HepG2 (cell line): ENCODE data around the gene MSMB. TPM values are rescaled to one million over a fixed set of nuclear protein-coding genes. Genes with fewer than 3 reads are reported as not detected.

Source experiments
- ATAC-seq: fragments of 200-7000 bp; cut with Tn5 transposase; 3 replicates; pipeline ENCODE4 v1.9.1; 2020; ENCODE audit warnings: mild to moderate bottlenecking, moderate library complexity
- BruUV-seq: library from RNA; stranded (reverse); fragments of 400-500 nt; replicated peaks from 2 replicates; lab custom pipeline; 2021; lab: Mats Ljungman, UMichigan
- CTCF ChIA-PET: fragments of 300-600 bp; formaldehyde crosslinking; extraction: SDS; loops from one replicate; lab custom pipeline; 2021; ENCODE audit warnings: low total read pairs, inconsistent platforms, low intra/inter-chr PET ratio; lab: Yijun Ruan, JAX
- POLR2A ChIA-PET: fragments of 350-600 bp; sonication (Branson Sonifier 250); formaldehyde crosslinking; loops from one replicate; lab custom pipeline; 2020; ENCODE audit warnings: antibody characterized with exemption, inconsistent platforms; lab: Yijun Ruan, JAX
- DNase-seq: peaks from one replicate; pipeline ENCODE4 v3.0.0-alpha.2; 2015; ENCODE audit warnings: low spot score
- FAIRE-seq: peaks from 3 replicates; lab custom pipeline; 2011; peaks lifted over from hg19 to GRCh38; lab: Jason Lieb, UNC
- H2AFZ ChIP-seq: one replicate; pipeline ENCODE4 v1.6.1; 2011; ENCODE audit warnings: low read length, inconsistent platforms
- H3K27ac ChIP-seq: fragments of 300-600 bp; 3 replicates; pipeline ENCODE4 v1.8.0; 2011; ENCODE audit warnings: mixed run types, mild to moderate bottlenecking, mixed read lengths, low read length, inconsistent platforms; ENCODE audit not compliant: insufficient read depth; ENCODE audit errors: extremely low read length
- H3K27me3 ChIP-seq, 2 experiments: fragments of 200-600 bp in 1 of 2; 2 replicates in 1 of 2; 3 replicates in 1 of 2; pipeline versions ENCODE4 v1.6.0 to v1.8.0; 2011; ENCODE audit warnings: low read length in 2 of 2, mild to moderate bottlenecking in 2 of 2, moderate library complexity in 2 of 2, inconsistent platforms in 1 of 2; ENCODE audit not compliant: insufficient read depth in 2 of 2, control insufficient read depth in 1 of 2
- H3K36me3 ChIP-seq, 2 experiments: fragments of 200-600 bp in 1 of 2; replicated peaks in 1 of 2; 2 replicates in 1 of 2; 3 replicates in 1 of 2; pipeline versions ENCODE4 v1.5.1 to v1.8.0; 2011; ENCODE audit warnings: low read length in 2 of 2, inconsistent platforms in 1 of 2; ENCODE audit not compliant: insufficient read depth in 2 of 2, control insufficient read depth in 1 of 2
- H3K4me1 ChIP-seq: 2 replicates; pipeline ENCODE4 v1.5.1; 2012; ENCODE audit warnings: low read length, inconsistent platforms; ENCODE audit not compliant: insufficient read depth
- H3K4me2 ChIP-seq: 2 replicates; pipeline ENCODE4 v1.6.0; 2011; ENCODE audit warnings: low read depth, low read length, inconsistent platforms
- H3K4me3 ChIP-seq, 3 experiments: fragments of 200-600 bp in 1 of 3; sonication (generic), shearing (Covaris generic) in 1 of 3; replicated peaks in 1 of 3; 2 replicates each; pipeline ENCODE4 v1.5.1; 2011 to 2016; ENCODE audit warnings: low read length in 3 of 3, inconsistent platforms in 2 of 3, low read depth in 2 of 3, mild to moderate bottlenecking in 2 of 3, control low read depth in 1 of 3, mixed read lengths in 1 of 3; ENCODE audit not compliant: insufficient read depth in 1 of 3
- H3K79me2 ChIP-seq: one replicate; pipeline ENCODE4 v1.6.1; 2011; ENCODE audit warnings: low read length, inconsistent platforms; ENCODE audit not compliant: insufficient read depth
- H3K9ac ChIP-seq: 2 replicates; pipeline ENCODE4 v1.6.0; 2011; ENCODE audit warnings: mild to moderate bottlenecking, low read depth, low read length, inconsistent platforms; ENCODE audit not compliant: insufficient read depth
- H3K9me3 ChIP-seq: 2 replicates; pipeline ENCODE4 v1.5.1; 2012; ENCODE audit warnings: mild to moderate bottlenecking, low read length
- H4K20me1 ChIP-seq: 2 replicates; pipeline ENCODE4 v1.6.0; 2011; ENCODE audit warnings: inconsistent platforms, mild to moderate bottlenecking, low read length, moderate library complexity; ENCODE audit not compliant: insufficient read depth
- FOSL2 ChIP-seq: sonication (generic); formaldehyde crosslinking; IDR thresholded peaks from 2 replicates; pipeline ENCODE4 v1.4.0; 2020; ENCODE audit warnings: missing genetic modification reagents
- HNRNPH1 ChIP-seq: fragments of 200-400 bp; formaldehyde crosslinking; optimal IDR thresholded peaks from 2 replicates; pipeline ENCODE3; 2017; ENCODE audit warnings: mild to moderate bottlenecking, low read depth, low read length
- MAX ChIP-seq: IDR thresholded peaks from 2 replicates; pipeline ENCODE4 v1.6.1; 2012; ENCODE audit warnings: inconsistent platforms
- MBD4 ChIP-seq: IDR thresholded peaks from 2 replicates; pipeline ENCODE4 v1.6.1; 2012; ENCODE audit warnings: low read length, inconsistent platforms, borderline replicate concordance
- MXI1 ChIP-seq: IDR thresholded peaks from 3 replicates; pipeline ENCODE4 v1.6.1; 2012; ENCODE audit warnings: low read depth, low read length, inconsistent platforms, borderline replicate concordance
- POLR2A ChIP-seq, 2 experiments: IDR thresholded peaks; 2 replicates each; pipeline ENCODE4 v1.6.1; 2011; ENCODE audit warnings: low read depth in 2 of 2, low read length in 2 of 2, mild to moderate bottlenecking in 1 of 2, moderate library complexity in 1 of 2; ENCODE audit not compliant: insufficient read depth in 1 of 2
- RBM22 ChIP-seq: fragments of 200-400 bp; formaldehyde crosslinking; optimal IDR thresholded peaks from 2 replicates; pipeline ENCODE3; 2017; ENCODE audit warnings: mild to moderate bottlenecking, low read length, moderate library complexity
- UBTF ChIP-seq: sonication (generic); formaldehyde crosslinking; IDR thresholded peaks from 2 replicates; pipeline ENCODE4 v1.4.0; 2020; ENCODE audit warnings: mild to moderate bottlenecking, missing genetic modification reagents
- ZFP36L2 ChIP-seq: sonication (generic); formaldehyde crosslinking; IDR thresholded peaks from 2 replicates; pipeline ENCODE4 v1.4.0; 2020; ENCODE audit warnings: missing genetic modification reagents
- ZNF563 ChIP-seq: sonication (generic); formaldehyde crosslinking; IDR thresholded peaks from 2 replicates; pipeline ENCODE4 v1.8.0; 2022; ENCODE audit warnings: mild to moderate bottlenecking, moderate library complexity, missing genetic modification reagents
- WGBS: methylation state at CpG from one replicate; pipeline ENCODE4 v1.1.6; 2017; ENCODE audit warnings: low lambda C conversion rate; 5-methylcytosine and 5-hydroxymethylcytosine counted together
- in situ Hi-C: cut with HindIII; loops from 2 replicates; pipeline ENCODE4 v1.10.0; 2017; ENCODE audit warnings: low pct_unique_long_range_greater_than_20kb; ENCODE audit not compliant: extremely low pct_ligation_motif_present
- intact Hi-C: fragments of 100-400 bp; cut with micrococcal nuclease; formaldehyde crosslinking; loops from one replicate; pipeline ENCODE4 v1.10.0; 2022; ENCODE audit not compliant: unreplicated experiment
- polyA plus RNA-seq, 8 experiments: library from polyadenylated mRNA; depleted of rRNA in 3 of 8; stranded (reverse) in 7 of 8; unstranded in 1 of 8; fragments of >200 nt; fragmentation: Illumina TruSeq in 4 of 8; extraction: Trizol in 4 of 8; gene quantifications; 2 replicates each; pipeline versions ENCODE4 v1.2.1 to v1.2.3, GENCODE V29; 2011 to 2016; ENCODE audit warnings: low read depth in 4 of 8, missing spikeins in 1 of 8, mixed read lengths in 1 of 8; ENCODE audit not compliant: insufficient read depth in 1 of 8
- total RNA-seq, 5 experiments: library from RNA; depleted of rRNA; stranded (reverse); fragments of >200 nt; fragmentation: Illumina TruSeq; extraction: Trizol; gene quantifications; 2 replicates each; pipeline ENCODE4 v1.2.3, GENCODE V29; 2016; ENCODE audit warnings: low read depth in 1 of 5

The MSMB gene
- total and polyA plus RNA-seq, 2 of the 13 experiments (the other 11 are each of a cell fraction or from before 2014, with no cell fraction given): 0.84 TPM; not detected in 1

GRCh38 chr10:46019177-46019528 lies 26.9 kb downstream of the MSMB start:
- in situ Hi-C loops (no loop called here), intact Hi-C loops (no loop called here)
- Histone ChIP-seq H2AFZ (no peak overlapping the region), H3K36me3 (peaks cover 19 to 49% of the 10 kb centered on the region in 2 experiments), H3K79me2 (peaks cover 96% of the 10 kb centered on the region), H3K27me3 (no peaks in the 10 kb centered on the region; a peak in 1 of 5 replicates), H3K4me2 (peak overlapping the region; percentile 91), H3K9ac (peak overlapping the region; percentile 86), H4K20me1 (peaks cover 96% of the 10 kb centered on the region), H3K27ac (peak overlapping the region; percentile 86), H3K9me3 (no peaks in the 10 kb centered on the region), H3K4me3 (peak overlapping the region; percentile 17 to 92 (median 89)), H3K4me1 (peaks cover 69% of the 10 kb centered on the region)
- ChIA-PET CTCF (no interaction called here), POLR2A (interaction anchor here (1.3 to 8.7 kb wide), 4 partner anchors 10 to 20 kb away, joined by 7 to 147 read pairs (median 24); partner anchors contain the start of gene NCOA4)
- FAIRE-seq (no peak), ATAC-seq (no peak), DNase-seq (no peak)
- BruUV-seq: no TSS peak
- WGBS: 13% methylated on average over 3 of the region's 3 CpGs
- TF ChIP-seq UBTF (CRISPR knock-in tag) (0 out of 2 replicates have a peak, but pooled peaks have one; percentile 10), MAX (peak; percentile 11; the same call in 1 of the 2 replicates), ZFP36L2 (no peak), MBD4 (peak; percentile 26; the same call in 1 of the 2 replicates), RBM22 (peak; percentile 81), FOSL2 (CRISPR knock-in tag) (no peak), MXI1 (no peak), ZNF563 (no peak), POLR2A (IDR thresholded peaks at IDR 0.05; ENCODE audit: insufficient read depth in 1 of 2, low read depth in 2 of 2, low read length in 2 of 2) (0 out of 4 replicates have a peak, but pooled peaks of 1 of the 2 experiments have one; percentile 17), HNRNPH1 (no peak)
